Osteoblast (primary cell): ENCODE results near the gene PNKP. TPM values are rescaled to one million over a fixed set of nuclear protein-coding genes. Genes with fewer than 3 reads are reported as not detected.

Experiments used
- DNase-seq: peaks from one replicate; pipeline ENCODE4 v3.0.0; 2011; ENCODE audit warnings: low spot score, mixed read lengths; ENCODE audit not compliant: insufficient read length; ENCODE audit errors: missing footprints
- H2AFZ ChIP-seq: 2 replicates; pipeline ENCODE4 v1.6.0; 2011; ENCODE audit warnings: mild to moderate bottlenecking, low read length
- H3K27ac ChIP-seq: 2 replicates; pipeline ENCODE4 v1.5.1; 2011; ENCODE audit warnings: mild to moderate bottlenecking, low read depth, low read length, moderate library complexity
- H3K27me3 ChIP-seq: 2 replicates; pipeline ENCODE4 v1.6.0; 2012; ENCODE audit warnings: mild to moderate bottlenecking, control low read depth, inconsistent platforms, low read length, moderate library complexity; ENCODE audit not compliant: insufficient read depth
- H3K36me3 ChIP-seq: 2 replicates; pipeline ENCODE4 v1.5.1; 2011; ENCODE audit warnings: mild to moderate bottlenecking, low read length, control low read depth, moderate library complexity; ENCODE audit not compliant: insufficient read depth
- H3K4me1 ChIP-seq: 2 replicates; pipeline ENCODE4 v1.5.1; 2011; ENCODE audit warnings: mild to moderate bottlenecking, low read length, control low read depth, moderate library complexity; ENCODE audit not compliant: insufficient read depth
- H3K4me2 ChIP-seq: 2 replicates; pipeline ENCODE4 v1.6.0; 2011; ENCODE audit warnings: mild to moderate bottlenecking, low read length; ENCODE audit not compliant: insufficient read depth
- H3K4me3 ChIP-seq: fragments of 200-600 bp; sonication (generic); 3 replicates; pipeline ENCODE4 v1.5.1; 2012; ENCODE audit warnings: mild to moderate bottlenecking, low read length, inconsistent platforms; ENCODE audit not compliant: insufficient read depth
- H3K79me2 ChIP-seq: 2 replicates; pipeline ENCODE4 v1.6.0; 2012; ENCODE audit warnings: mild to moderate bottlenecking, low read length, control low read depth, inconsistent platforms; ENCODE audit not compliant: insufficient read depth
- H3K9me3 ChIP-seq: 2 replicates; pipeline ENCODE4 v1.5.1; 2011; ENCODE audit warnings: low read depth, low read length, control low read depth
- H4K20me1 ChIP-seq: 2 replicates; pipeline ENCODE4 v1.6.0; 2012; ENCODE audit warnings: mild to moderate bottlenecking, low read length, control low read depth; ENCODE audit not compliant: insufficient read depth
- total RNA-seq: library from RNA; depleted of rRNA; stranded (reverse); fragments of >200 nt; gene quantifications from 2 replicates; pipeline ENCODE4 v1.2.3, GENCODE V29; 2012
- TF ChIP-seq, protein P1 (sequence below): IDR thresholded peaks from 2 replicates; pipeline ENCODE4 v1.5.1; 2011; ENCODE audit warnings: mild to moderate bottlenecking, low read depth, low read length, moderate library complexity; ENCODE audit errors: extremely low read depth

Gene PNKP
- total RNA-seq, 1 donor, result 43.8 TPM

DNA sequence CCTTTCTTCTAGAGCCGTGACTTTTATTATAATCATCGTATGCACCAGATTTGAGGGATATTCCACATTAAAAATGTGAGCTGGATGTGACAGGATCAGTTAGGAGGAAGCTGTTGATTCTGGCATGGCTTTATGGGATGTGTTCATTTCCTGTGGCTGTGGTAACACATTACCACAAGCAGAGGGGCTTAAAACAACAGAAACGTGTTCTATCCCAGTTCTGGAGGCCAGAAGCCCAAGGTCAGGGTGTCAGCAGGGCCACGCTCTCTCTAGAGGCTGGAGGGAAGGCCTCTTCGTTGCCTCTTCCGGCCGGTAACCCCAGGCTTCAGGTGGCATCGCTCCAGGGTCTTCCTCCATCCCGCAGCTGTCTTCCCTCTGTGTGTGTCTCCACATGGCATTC lies 34.8 kb downstream of the PNKP start:
- Histone ChIP-seq H3K4me2 (no peak overlapping the region), H2AFZ (no peak overlapping the region), H4K20me1 (peaks cover 6% of the 10 kb centered on the region), H3K4me1 (peaks cover 10% of the 10 kb centered on the region), H3K27ac (peak overlapping the region; percentile 4), H3K79me2 (peaks cover 1% of the 10 kb centered on the region), H3K36me3 (peaks cover 31% of the 10 kb centered on the region), H3K27me3 (no peaks in the 10 kb centered on the region), H3K9me3 (no peaks in the 10 kb centered on the region), H3K4me3 (no peak overlapping the region)
- TF ChIP-seq, protein P1, sequence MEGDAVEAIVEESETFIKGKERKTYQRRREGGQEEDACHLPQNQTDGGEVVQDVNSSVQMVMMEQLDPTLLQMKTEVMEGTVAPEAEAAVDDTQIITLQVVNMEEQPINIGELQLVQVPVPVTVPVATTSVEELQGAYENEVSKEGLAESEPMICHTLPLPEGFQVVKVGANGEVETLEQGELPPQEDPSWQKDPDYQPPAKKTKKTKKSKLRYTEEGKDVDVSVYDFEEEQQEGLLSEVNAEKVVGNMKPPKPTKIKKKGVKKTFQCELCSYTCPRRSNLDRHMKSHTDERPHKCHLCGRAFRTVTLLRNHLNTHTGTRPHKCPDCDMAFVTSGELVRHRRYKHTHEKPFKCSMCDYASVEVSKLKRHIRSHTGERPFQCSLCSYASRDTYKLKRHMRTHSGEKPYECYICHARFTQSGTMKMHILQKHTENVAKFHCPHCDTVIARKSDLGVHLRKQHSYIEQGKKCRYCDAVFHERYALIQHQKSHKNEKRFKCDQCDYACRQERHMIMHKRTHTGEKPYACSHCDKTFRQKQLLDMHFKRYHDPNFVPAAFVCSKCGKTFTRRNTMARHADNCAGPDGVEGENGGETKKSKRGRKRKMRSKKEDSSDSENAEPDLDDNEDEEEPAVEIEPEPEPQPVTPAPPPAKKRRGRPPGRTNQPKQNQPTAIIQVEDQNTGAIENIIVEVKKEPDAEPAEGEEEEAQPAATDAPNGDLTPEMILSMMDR, result no peak
- peak; percentile 91 for DNase-seq

DNA sequence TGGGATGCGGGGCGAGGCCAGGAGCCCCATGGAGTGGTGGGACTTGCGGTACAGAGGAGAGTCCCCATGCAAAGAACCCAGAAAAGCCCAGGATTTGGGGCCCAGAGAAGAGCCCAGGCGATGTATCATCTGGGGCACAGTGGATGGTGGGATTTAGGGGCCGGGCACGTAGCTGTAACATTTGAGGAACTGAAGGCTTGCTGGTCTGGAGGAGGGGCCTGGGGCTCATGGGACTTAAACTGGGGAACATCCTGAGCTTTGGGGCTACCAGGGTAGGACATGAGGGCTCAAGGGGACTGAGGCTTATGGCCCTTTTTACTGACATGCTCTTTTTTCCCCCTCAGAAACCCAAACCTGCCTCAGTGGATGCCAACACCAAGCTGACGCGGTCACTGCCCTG lies 35.8 kb downstream of the PNKP start:
- peaks cover 14% of the 10 kb centered on the region for H4K20me1 ChIP-seq
- TF ChIP-seq, protein P1, result no peak
- DNase-seq, result peak; percentile 65
- H3K4me3 ChIP-seq, result no peak overlapping the region
- H3K27ac ChIP-seq, result no peak overlapping the region
- H3K79me2 ChIP-seq, result peaks cover 11% of the 10 kb centered on the region
- H3K36me3 ChIP-seq, result peaks cover 26% of the 10 kb centered on the region
- H3K4me2 ChIP-seq, result no peak overlapping the region
- no peaks in the 10 kb centered on the region for H3K27me3 ChIP-seq
- H3K4me1 ChIP-seq, result peaks cover 10% of the 10 kb centered on the region
- no peak overlapping the region for H2AFZ ChIP-seq
- no peaks in the 10 kb centered on the region for H3K9me3 ChIP-seq

DNA sequence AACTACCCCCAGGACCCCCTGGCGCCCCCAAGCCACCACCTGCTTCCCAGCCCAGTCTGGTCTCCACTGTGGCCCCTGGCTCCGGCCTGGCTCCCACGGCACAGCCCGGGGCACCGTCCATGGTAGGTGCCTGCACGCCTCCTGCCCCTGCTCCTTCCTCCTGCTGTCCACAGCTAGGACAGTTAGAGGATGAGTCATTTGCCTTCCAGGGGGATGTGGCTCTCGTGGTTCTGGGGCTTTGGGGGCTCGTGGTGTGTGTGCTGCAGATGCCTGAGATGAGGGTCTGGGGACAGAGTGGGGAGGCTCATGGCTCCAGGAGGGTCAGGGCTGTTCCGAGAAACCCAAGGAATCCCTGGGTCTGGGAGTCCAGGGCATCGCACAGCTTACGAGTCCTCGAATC lies 36.6 kb downstream of the PNKP start:
- peaks cover 10% of the 10 kb centered on the region for H3K4me1 ChIP-seq
- no peak overlapping the region for H3K4me2 ChIP-seq
- no peaks in the 10 kb centered on the region for H3K27me3 ChIP-seq
- no peak overlapping the region for H3K27ac ChIP-seq
- no peaks in the 10 kb centered on the region for H3K9me3 ChIP-seq
- DNase-seq, result peak; percentile 69
- TF ChIP-seq, protein P1, result no peak
- peaks cover 23% of the 10 kb centered on the region for H3K36me3 ChIP-seq
- H3K79me2 ChIP-seq, result peaks cover 19% of the 10 kb centered on the region
- no peak overlapping the region for H3K4me3 ChIP-seq
- peaks cover 19% of the 10 kb centered on the region for H4K20me1 ChIP-seq
- no peak overlapping the region for H2AFZ ChIP-seq

DNA sequence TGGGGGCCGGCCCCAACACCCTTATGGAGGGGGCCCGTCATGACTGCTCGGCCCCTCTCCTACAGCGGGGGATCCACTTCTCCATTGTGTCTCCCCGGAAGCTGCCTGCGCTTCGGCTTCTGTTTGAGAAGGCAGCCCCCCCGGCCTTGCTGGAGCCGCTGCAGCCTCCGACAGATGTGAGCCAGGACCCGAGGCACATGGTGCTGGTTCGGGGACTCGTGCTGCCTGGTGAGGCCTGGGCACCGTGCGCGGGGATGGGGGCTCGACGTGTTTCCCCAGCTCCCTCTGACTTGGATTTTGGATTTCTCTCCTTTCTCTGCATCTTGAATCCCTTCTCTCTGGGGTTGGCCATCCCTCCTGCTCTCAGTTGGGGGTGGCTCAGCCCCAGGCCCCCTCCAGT lies 37.7 kb downstream of the PNKP start:
- peak; percentile 52 for DNase-seq
- no peak overlapping the region for H3K4me2 ChIP-seq
- no peaks in the 10 kb centered on the region for H3K27me3 ChIP-seq
- H3K4me1 ChIP-seq, result peaks cover 10% of the 10 kb centered on the region
- H3K9me3 ChIP-seq, result no peaks in the 10 kb centered on the region
- H3K36me3 ChIP-seq, result peaks cover 23% of the 10 kb centered on the region
- no peak overlapping the region for H3K4me3 ChIP-seq
- no peak overlapping the region for H3K27ac ChIP-seq
- peaks cover 25% of the 10 kb centered on the region for H3K79me2 ChIP-seq
- peaks cover 23% of the 10 kb centered on the region for H4K20me1 ChIP-seq
- TF ChIP-seq, protein P1, result no peak
- no peak overlapping the region for H2AFZ ChIP-seq
